GM12878 (cell line): ENCODE measurements around the gene AHNAK. TPM values are rescaled to one million over a fixed set of nuclear protein-coding genes. Genes with fewer than 3 reads are reported as not detected.

Source experiments
- ATAC-seq: fragments of 200-7000 bp; cut with Tn5 transposase; 3 replicates; pipeline ENCODE4 v1.9.1; 2020; ENCODE audit warnings: mild to moderate bottlenecking, moderate library complexity
- BruUV-seq: library from RNA; stranded (reverse); fragments of 400-500 nt; replicated peaks from 2 replicates; lab custom pipeline; 2021; lab: Mats Ljungman, UMichigan
- CTCF ChIA-PET: fragments of 300-600 bp; sonication (Branson Sonifier 250); formaldehyde crosslinking; extraction: SDS; loops from one replicate; lab custom pipeline; 2021; ENCODE audit warnings: inconsistent platforms; lab: Yijun Ruan, JAX
- POLR2A ChIA-PET: fragments of 350-600 bp; formaldehyde crosslinking; extraction: SDS; loops from one replicate; lab custom pipeline; 2021; ENCODE audit warnings: inconsistent platforms; lab: Charles Lee
- RAD21 ChIA-PET: fragments of 300-600 bp; sonication (Branson Sonifier 250); formaldehyde crosslinking; loops from one replicate; lab custom pipeline; 2023; ENCODE audit warnings: antibody characterized with exemption; ENCODE audit not compliant: unreplicated experiment; lab: Charles Lee
- SMC1A ChIA-PET: fragments of 300-600 bp; sonication (Branson Sonifier 250); formaldehyde crosslinking; loops from one replicate; lab custom pipeline; 2023; ENCODE audit not compliant: unreplicated experiment, uncharacterized antibody; lab: Charles Lee
- DNase-seq: peaks from one replicate; pipeline ENCODE4 v3.0.0-alpha.2; 2011; ENCODE audit warnings: low read depth, low spot score
- FAIRE-seq: peaks from 3 replicates; lab custom pipeline; 2011; peaks lifted over from hg19 to GRCh38; lab: Jason Lieb, UNC
- H2AFZ ChIP-seq: 2 replicates; pipeline ENCODE4 v1.6.0; 2011; ENCODE audit warnings: low read depth, low read length, control low read depth; ENCODE audit not compliant: control insufficient read depth
- H3K27ac ChIP-seq: 2 replicates; pipeline ENCODE4 v1.5.1; 2011; ENCODE audit warnings: control low read depth; ENCODE audit not compliant: control insufficient read depth, insufficient read depth
- H3K27me3 ChIP-seq, 2 experiments: replicated peaks in 1 of 2; 2 replicates each; pipeline versions ENCODE4 v1.6.0 to v1.6.1; 2011; ENCODE audit warnings: low read length in 1 of 2; ENCODE audit not compliant: control insufficient read depth in 2 of 2, insufficient read depth in 2 of 2
- H3K36me3 ChIP-seq, 2 experiments: 2 replicates each; pipeline ENCODE4 v1.5.1; 2011; ENCODE audit warnings: low read length in 1 of 2; ENCODE audit not compliant: control insufficient read depth in 2 of 2, insufficient read depth in 2 of 2
- H3K4me1 ChIP-seq: 2 replicates; pipeline ENCODE4 v1.6.1; 2011; ENCODE audit warnings: mild to moderate bottlenecking, low read length, moderate library complexity, mixed read lengths; ENCODE audit not compliant: control insufficient read depth, insufficient read depth
- H3K4me2 ChIP-seq: 2 replicates; pipeline ENCODE4 v1.6.0; 2011; ENCODE audit warnings: control low read depth; ENCODE audit not compliant: control insufficient read depth, insufficient read depth
- H3K4me3 ChIP-seq: fragments of 200-600 bp; sonication (generic); 2 replicates; pipeline ENCODE4 v1.5.1; 2016
- H3K79me2 ChIP-seq: 2 replicates; pipeline ENCODE4 v1.6.0; 2011; ENCODE audit warnings: low read length; ENCODE audit not compliant: control insufficient read depth, insufficient read depth
- H3K9ac ChIP-seq: 2 replicates; pipeline ENCODE4 v1.8.0; 2011; ENCODE audit warnings: low read length, control low read depth, mixed read lengths; ENCODE audit not compliant: control insufficient read depth, insufficient read depth
- H3K9me3 ChIP-seq: replicated peaks from 3 replicates; pipeline ENCODE4 v1.5.1; 2011; ENCODE audit warnings: mild to moderate bottlenecking, low read length; ENCODE audit not compliant: control insufficient read depth, insufficient read depth
- H4K20me1 ChIP-seq: 2 replicates; pipeline ENCODE4 v1.6.0; 2011; ENCODE audit not compliant: control insufficient read depth, insufficient read depth
- ZNF274 ChIP-seq: IDR thresholded peaks from one replicate; pipeline ENCODE4 v1.8.0; 2011; ENCODE audit not compliant: insufficient read length, insufficient read depth
- WGBS: methylation state at CpG from one replicate; pipeline ENCODE4 v1.1.6; 2016; ENCODE audit warnings: low lambda C conversion rate; ENCODE audit not compliant: insufficient replicate concordance, insufficient coverage; ENCODE audit errors: missing lambda C conversion rate; 5-methylcytosine and 5-hydroxymethylcytosine counted together
- in situ Hi-C: fragments of 300-500 bp; cut with MboI; formaldehyde crosslinking; loops from 9 replicates; pipeline ENCODE4 v1.14.3; 2018; ENCODE audit warnings: mixed read lengths
- intact Hi-C: fragments of 100-400 bp; cut with micrococcal nuclease; formaldehyde crosslinking; loops from one replicate; pipeline ENCODE4 v1.14.2; 2022; ENCODE audit not compliant: unreplicated experiment
- polyA plus RNA-seq, 11 experiments: library from polyadenylated mRNA; depleted of rRNA in 4 of 11; unstranded in 6 of 11; stranded (reverse) in 5 of 11; fragments of >200 nt; fragmentation: Nextera tagmentation in 4 of 11; fragmentation: Illumina TruSeq in 1 of 11; extraction: Ambion mirVana in 4 of 11; extraction: Trizol in 1 of 11; gene quantifications; 1 replicate in 1 of 11; 2 replicates in 10 of 11; pipeline versions ENCODE4 v1.2.1 to v1.2.3, GENCODE V29; 2011 to 2016; ENCODE audit warnings: inconsistent platforms in 2 of 11, missing spikeins in 2 of 11, low read depth in 1 of 11
- total RNA-seq, 4 experiments: library from RNA; depleted of rRNA in 3 of 4; stranded (reverse); fragments of >200 nt in 3 of 4; fragmentation: Illumina TruSeq in 1 of 4; extraction: Trizol in 1 of 4; gene quantifications; 2 replicates each; pipeline versions ENCODE4 v1.2.1 to v1.2.3, GENCODE V29; 2013 to 2021
- TF ChIP-seq, protein P1 (sequence below): fragments of 450-650 bp; IDR thresholded peaks from 2 replicates; pipeline ENCODE4 v1.6.1; 2017; ENCODE audit warnings: mild to moderate bottlenecking, moderate library complexity

Gene AHNAK
- total and polyA plus RNA-seq, 10 of the 15 experiments (the other 5 are each of a cell fraction or from before 2014, with no cell fraction given): 0.76 to 90.3 (median 19.4) TPM

DNA sequence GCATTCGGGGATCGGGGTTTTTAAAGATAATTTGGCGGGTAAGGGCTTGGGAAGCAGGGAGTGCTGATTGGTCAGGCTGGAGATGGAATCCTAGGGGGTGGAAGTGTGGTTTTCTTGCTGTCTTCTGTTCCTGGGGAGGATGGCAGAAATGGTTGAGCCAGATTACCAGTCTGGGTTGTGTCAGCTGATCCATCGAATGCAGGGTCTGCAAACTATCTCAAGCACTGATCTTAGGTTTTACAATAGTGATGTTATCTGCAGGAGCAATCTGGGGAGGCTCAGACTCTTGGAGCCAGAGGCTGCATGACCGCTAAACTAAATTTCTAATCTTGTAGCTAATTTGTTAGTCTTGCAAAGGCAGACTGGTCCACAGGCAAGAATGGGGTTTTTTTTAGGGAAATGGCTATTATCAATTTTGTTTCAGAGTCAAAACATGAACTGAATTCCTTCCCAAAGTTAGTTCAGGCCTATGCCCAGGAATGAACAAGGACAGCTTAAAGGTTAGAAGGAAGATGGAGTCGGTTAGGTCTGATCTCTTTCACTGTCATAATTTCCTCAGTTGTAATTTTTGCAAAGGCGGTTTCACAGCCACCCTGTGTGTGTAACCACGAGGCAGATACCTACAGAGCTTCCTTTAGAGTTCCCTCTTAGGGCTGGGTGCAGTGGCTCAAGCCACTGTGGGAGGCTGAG, 117.6 kb downstream of the AHNAK start:
- WGBS: 77% methylated on average over 8 of the region's 8 CpGs
- CTCF ChIA-PET: interaction anchor here (0.7 to 12.5 kb wide), 11 partner anchors 8 to 265 kb away, joined by 3 to 280 read pairs (median 4); partner anchors contain the start of gene TUT1
- no peak overlapping the region for H3K9ac ChIP-seq

More for the DNA sequence above, 117.6 kb downstream of the AHNAK start:
- FAIRE-seq: no peak
- peaks cover 7% of the 10 kb centered on the region for H3K4me1 ChIP-seq
- intact Hi-C loops: loop anchor here (10.0 kb wide), 1 partner anchor 436 kb away; no protein-coding TSS in a partner anchor
- no peak overlapping the region for H3K4me3 ChIP-seq
- ATAC-seq: no peak
- DNase-seq: no peak
- H3K27me3 ChIP-seq: no peaks in the 10 kb centered on the region; a peak in 1 of 4 replicates
- ChIA-PET RAD21 (interaction anchor here (1.5 to 5.5 kb wide), 3 partner anchors 16 to 129 kb away, joined by 7 to 41 read pairs (median 20); no protein-coding TSS in a partner anchor), SMC1A (interaction anchor here (0.8 to 7.4 kb wide), 11 partner anchors 13 to 193 kb away, joined by 3 to 116 read pairs (median 4); partner anchors contain the start of genes B3GAT3 and TUT1), POLR2A (interaction anchor here (0.7 to 3.1 kb wide), 7 partner anchors 8 to 236 kb away, joined by 3 to 17 read pairs (median 3); partner anchors contain the start of genes C11orf98 and CSKMT)
- H3K79me2 ChIP-seq: no peaks in the 10 kb centered on the region
- in situ Hi-C loops: loop anchor here (10.0 kb wide), 3 partner anchors 126 to 436 kb away; no protein-coding TSS in a partner anchor
- H4K20me1 ChIP-seq: no peaks in the 10 kb centered on the region
- no peaks in the 10 kb centered on the region for H3K9me3 ChIP-seq
- no peak for TF ChIP-seq ZNF274
- TF ChIP-seq, protein P1, sequence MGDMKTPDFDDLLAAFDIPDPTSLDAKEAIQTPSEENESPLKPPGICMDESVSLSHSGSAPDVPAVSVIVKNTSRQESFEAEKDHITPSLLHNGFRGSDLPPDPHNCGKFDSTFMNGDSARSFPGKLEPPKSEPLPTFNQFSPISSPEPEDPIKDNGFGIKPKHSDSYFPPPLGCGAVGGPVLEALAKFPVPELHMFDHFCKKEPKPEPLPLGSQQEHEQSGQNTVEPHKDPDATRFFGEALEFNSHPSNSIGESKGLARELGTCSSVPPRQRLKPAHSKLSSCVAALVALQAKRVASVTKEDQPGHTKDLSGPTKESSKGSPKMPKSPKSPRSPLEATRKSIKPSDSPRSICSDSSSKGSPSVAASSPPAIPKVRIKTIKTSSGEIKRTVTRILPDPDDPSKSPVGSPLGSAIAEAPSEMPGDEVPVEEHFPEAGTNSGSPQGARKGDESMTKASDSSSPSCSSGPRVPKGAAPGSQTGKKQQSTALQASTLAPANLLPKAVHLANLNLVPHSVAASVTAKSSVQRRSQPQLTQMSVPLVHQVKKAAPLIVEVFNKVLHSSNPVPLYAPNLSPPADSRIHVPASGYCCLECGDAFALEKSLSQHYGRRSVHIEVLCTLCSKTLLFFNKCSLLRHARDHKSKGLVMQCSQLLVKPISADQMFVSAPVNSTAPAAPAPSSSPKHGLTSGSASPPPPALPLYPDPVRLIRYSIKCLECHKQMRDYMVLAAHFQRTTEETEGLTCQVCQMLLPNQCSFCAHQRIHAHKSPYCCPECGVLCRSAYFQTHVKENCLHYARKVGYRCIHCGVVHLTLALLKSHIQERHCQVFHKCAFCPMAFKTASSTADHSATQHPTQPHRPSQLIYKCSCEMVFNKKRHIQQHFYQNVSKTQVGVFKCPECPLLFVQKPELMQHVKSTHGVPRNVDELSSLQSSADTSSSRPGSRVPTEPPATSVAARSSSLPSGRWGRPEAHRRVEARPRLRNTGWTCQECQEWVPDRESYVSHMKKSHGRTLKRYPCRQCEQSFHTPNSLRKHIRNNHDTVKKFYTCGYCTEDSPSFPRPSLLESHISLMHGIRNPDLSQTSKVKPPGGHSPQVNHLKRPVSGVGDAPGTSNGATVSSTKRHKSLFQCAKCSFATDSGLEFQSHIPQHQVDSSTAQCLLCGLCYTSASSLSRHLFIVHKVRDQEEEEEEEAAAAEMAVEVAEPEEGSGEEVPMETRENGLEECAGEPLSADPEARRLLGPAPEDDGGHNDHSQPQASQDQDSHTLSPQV: peak; percentile 49; the same call in 1 of the 2 replicates
- no peak overlapping the region for H3K27ac ChIP-seq
- no peak overlapping the region for H3K4me2 ChIP-seq
- H2AFZ ChIP-seq: no peak overlapping the region
- no peaks in the 10 kb centered on the region for H3K36me3 ChIP-seq
- no TSS peak for BruUV-seq
